GM12891 (cell line): ENCODE data around the gene CCT2.

Experiments used
- POLR2A ChIP-seq: IDR thresholded peaks from 2 replicates; pipeline ENCODE4 v1.6.1; 2011; ENCODE audit warnings: low read depth, low read length, control low read depth
- POLR2AphosphoS5 ChIP-seq: IDR thresholded peaks from 2 replicates; pipeline ENCODE4 v1.6.1; 2011; ENCODE audit warnings: low read depth, low read length, control low read depth
- POU2F2 ChIP-seq: IDR thresholded peaks from 2 replicates; pipeline ENCODE4 v1.6.1; 2011; ENCODE audit warnings: low read depth, mild to moderate bottlenecking, control low read depth, low read length, moderate library complexity
- TAF1 ChIP-seq: IDR thresholded peaks from 2 replicates; pipeline ENCODE4 v1.6.1; 2011; ENCODE audit warnings: low read depth, low read length, control low read depth

DNA sequence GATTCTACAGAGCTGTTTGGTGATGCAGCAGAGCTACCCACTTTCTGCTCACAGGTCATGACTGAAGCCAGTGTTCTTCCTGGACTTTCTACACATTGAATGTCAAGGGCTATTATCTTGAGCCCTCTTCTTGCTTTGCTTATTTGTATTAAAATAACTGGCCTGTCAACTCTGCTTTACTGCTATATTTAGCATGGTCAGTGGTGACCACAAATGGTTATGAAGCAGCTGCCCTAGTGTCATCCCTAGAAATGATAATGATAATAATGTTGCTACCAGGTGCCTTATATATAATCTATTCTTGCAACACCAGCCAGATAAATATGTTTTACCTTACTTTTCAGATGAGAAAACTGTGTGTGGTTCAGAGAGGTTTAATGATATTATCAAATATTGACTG is 28.1 kb downstream of the CCT2 start:
- TF ChIP-seq POLR2AphosphoS5 (no peak), POU2F2 (no peak), TAF1 (no peak), POLR2A (no peak)
